HG03457 (cell line): ENCODE measurements around the gene TMEM270.
"Not testable (repeated sequence)": the region's sequence is repeated elsewhere in the genome, so short reads cannot be mapped to it uniquely, and the experiment has no call there.

ENCODE experiments used
- ATAC-seq: cut with Tn5 transposase; IDR thresholded peaks from one replicate; pipeline ENCODE4 v1.9.1; 2021; ENCODE audit warnings: moderate number of reproducible peaks; ENCODE audit not compliant: unreplicated experiment

Gene TMEM270

GRCh38 chr7:73831834-73832651 is 28.9 kb upstream of the TMEM270 start:
- no peak for ATAC-seq

GRCh38 chr7:73832806-73833205 is 28.2 kb upstream of the TMEM270 start:
- no peak for ATAC-seq

GRCh38 chr7:73833251-73833919 is 27.6 kb upstream of the TMEM270 start:
- no peak for ATAC-seq

- no peak for ATAC-seq
Measured at GRCh38 chr7:73834626-73835191, 26.2 kb upstream of the TMEM270 start.

GRCh38 chr7:73837167-73837566 is 23.8 kb upstream of the TMEM270 start:
- ATAC-seq = not testable (repeated sequence)

- ATAC-seq = no peak
Measured at GRCh38 chr7:73838642-73839041, 22.3 kb upstream of the TMEM270 start.

- ATAC-seq = no peak
Measured at GRCh38 chr7:73839290-73839689, 21.7 kb upstream of the TMEM270 start.

- no peak for ATAC-seq
Measured at GRCh38 chr7:73839743-73840714, 20.9 kb upstream of the TMEM270 start.

- no peak for ATAC-seq
Measured at GRCh38 chr7:73840715-73841379, 20.1 kb upstream of the TMEM270 start.

GRCh38 chr7:73841689-73842066 is 19.3 kb upstream of the TMEM270 start:
- no peak for ATAC-seq

- ATAC-seq = peak; percentile 87
Measured at GRCh38 chr7:73842067-73842976, 18.6 kb upstream of the TMEM270 start, which contains the start of gene METTL27. Gene METTL27, minus strand, starts transcription at chr7:73842516. Its CDS starts 376 bp downstream, at chr7:73842140.

GRCh38 chr7:73844131-73844547 is 16.8 kb upstream of the TMEM270 start:
- no peak for ATAC-seq

- ATAC-seq = no peak
Measured at GRCh38 chr7:73844848-73845460, 16.0 kb upstream of the TMEM270 start.

GRCh38 chr7:73845701-73846195 is 15.2 kb upstream of the TMEM270 start:
- ATAC-seq = not testable (repeated sequence)

GRCh38 chr7:73847941-73848723 is 12.8 kb upstream of the TMEM270 start:
- no peak for ATAC-seq

- ATAC-seq = no peak
Measured at GRCh38 chr7:73850781-73851207, 10.2 kb upstream of the TMEM270 start.

GRCh38 chr7:73851410-73852338 is 9.3 kb upstream of the TMEM270 start:
- peak; percentile 57 for ATAC-seq
